ENCODE results near the gene LARP1. TPM values are rescaled to one million over a fixed set of nuclear protein-coding genes. Genes with fewer than 3 reads are reported as not detected.

LARP1 gene
- total and polyA plus RNA-seq, 9 of the 15 experiments (the other 6 are each of a cell fraction or from before 2014, with no cell fraction given) = 22.6 to 300 (median 92.0) TPM

DNA sequence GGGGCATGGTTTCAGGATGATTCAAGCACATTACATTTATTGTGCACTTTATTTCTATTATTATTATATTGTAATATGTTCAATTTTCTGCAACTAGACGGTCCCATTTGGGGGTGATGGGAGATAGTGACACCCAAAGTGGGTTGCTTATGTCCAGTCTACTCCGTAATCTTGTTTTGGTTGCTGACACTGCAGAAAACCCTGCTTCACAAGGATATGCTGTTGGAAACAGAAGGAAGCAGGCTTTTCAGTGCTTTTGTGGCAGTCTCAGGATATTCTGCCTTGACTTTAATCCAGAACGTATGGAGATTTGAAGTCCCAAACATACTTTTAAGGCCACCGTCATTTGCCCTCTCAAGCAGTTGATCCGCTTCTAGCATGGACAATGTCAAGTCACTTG lies 47.5 kb upstream of the LARP1 start (continued):
- TF ChIP-seq ZBTB5 (IDR thresholded peaks at IDR 0.05) = no peak

- ATAC-seq (no peak), DNase-seq (ENCODE audit: extremely low read depth in 1 of 4, low spot score in 3 of 4) (no peak), FAIRE-seq (no peak)
- POLR2A ChIA-PET = no interaction called here
- H3K27me3 ChIP-seq (ENCODE audit: control insufficient read depth in 2 of 2, insufficient read depth in 2 of 2, low read length in 2 of 2) = no peaks in the 10 kb centered on the region
- no peak overlapping the region for H3K27ac ChIP-seq (ENCODE audit: extremely low read depth, low read depth, low read length)
- no TSS peak for BruUV-seq (replicated peaks)
- no peaks in the 10 kb centered on the region for H3K9me1 ChIP-seq (ENCODE audit: control insufficient read depth, insufficient read depth, low read length)
- no peak overlapping the region for H2AFZ ChIP-seq (ENCODE audit: low read depth, low read length)
- intact Hi-C loops (cut with micrococcal nuclease) = no loop called here
- in situ Hi-C loops (cut with MboI) = no loop called here
- peaks cover 0 to 4% of the 10 kb centered on the region in 2 experiments; a peak in 1 of 5 replicates for H3K4me1 ChIP-seq (replicated peaks in 1 of 2; ENCODE audit: control insufficient read depth in 2 of 2, insufficient read depth in 2 of 2, low read length in 2 of 2)
- H3K4me3 ChIP-seq = no peak overlapping the region
- H3K9me3 ChIP-seq (replicated peaks; ENCODE audit: control insufficient read depth, insufficient read depth, low read depth, low read length) = no peaks in the 10 kb centered on the region
- no peaks in the 10 kb centered on the region for H3K79me2 ChIP-seq (ENCODE audit: control insufficient read depth, insufficient read depth, low read length)
- 27% methylated on average over 6 of the region's 6 CpGs for WGBS (ENCODE audit: insufficient coverage, low coverage, missing lambda C conversion rate)
- no peak overlapping the region for H3K4me2 ChIP-seq (ENCODE audit: insufficient read depth, low read length)
- no peaks in the 10 kb centered on the region for H4K20me1 ChIP-seq (replicated peaks; ENCODE audit: control insufficient read depth, insufficient read depth, low read length)
- CTCF ChIA-PET (ENCODE audit: low intra/inter-chr PET ratio) = no interaction called here
- H3K9ac ChIP-seq (ENCODE audit: insufficient read depth in 1 of 2, low read depth in 2 of 2, low read length in 2 of 2) = no peak overlapping the region
- H3K36me3 ChIP-seq (ENCODE audit: control insufficient read depth, insufficient read depth, low read length) = no peaks in the 10 kb centered on the region
- TF ChIP-seq ZNF41 (CRISPR knock-in tag; conservative IDR thresholded peaks at IDR 0.05) = no peak
- no peak for TF ChIP-seq RBM25 (IDR thresholded peaks at IDR 0.05; ENCODE audit: low read depth, low read length, severe bottlenecking)
- TF ChIP-seq FOXP4 (CRISPR knock-in tag; IDR thresholded peaks at IDR 0.05; ENCODE audit: borderline replicate concordance) = no peak
- no peak for TF ChIP-seq CHD1 (IDR thresholded peaks at IDR 0.05; ENCODE audit: low read length)
- no peak for TF ChIP-seq ZNF212 (CRISPR knock-in tag; IDR thresholded peaks at IDR 0.05)
- TF ChIP-seq ZNF12 (CRISPR knock-in tag; IDR thresholded peaks at IDR 0.05) = no peak
- no peak for TF ChIP-seq RBFOX2 (IDR thresholded peaks at IDR 0.05; ENCODE audit: low read depth, low read length)
- TF ChIP-seq ZNF277 (CRISPR knock-in tag; IDR thresholded peaks at IDR 0.05; ENCODE audit: borderline replicate concordance) = no peak
- TF ChIP-seq HDAC1 (IDR thresholded peaks at IDR 0.05) = no peak
- TF ChIP-seq ZBTB8A (IDR thresholded peaks at IDR 0.05; ENCODE audit: partially characterized antibody) = no peak
- TF ChIP-seq CHD4 (IDR thresholded peaks at IDR 0.05; ENCODE audit: insufficient read depth, insufficient replicate concordance, low read depth, low read length, poor library complexity, severe bottlenecking) = no peak
- TF ChIP-seq ZNF311 (CRISPR knock-in tag; IDR thresholded peaks at IDR 0.05) = no peak
- no peak for TF ChIP-seq ZBTB2 (IDR thresholded peaks at IDR 0.05)
- TF ChIP-seq WHSC1 (IDR thresholded peaks at IDR 0.05; ENCODE audit: low read length) = no peak
Measured at GRCh38 chr5:154708207-154708606, 47.0 kb upstream of the LARP1 start.
